K562 (cell line): Measurements from ENCODE around the gene TMIGD2. TPM values are rescaled to one million over a fixed set of nuclear protein-coding genes. Genes with fewer than 3 reads are reported as not detected.

ENCODE experiments used
- ELF1 ChIP-seq: fragments of 200-800 bp; sonication (Bioruptor generic); IDR thresholded peaks from 2 replicates; pipeline ENCODE4 v1.6.1; 2016; ENCODE audit warnings: missing genetic modification characterization, missing compliant biosample characterization
- JUND ChIP-seq, 2 experiments: IDR thresholded peaks; 2 replicates in 1 of 2; 3 replicates in 1 of 2; pipeline ENCODE4 v1.6.1; 2011; ENCODE audit warnings: borderline replicate concordance in 2 of 2, low read depth in 2 of 2, low read length in 2 of 2, improper control_type of control experiment in 1 of 2, missing biosample characterization in 1 of 2, missing genetic modification characterization in 1 of 2, missing genetic modification reagents in 1 of 2
- MXI1 ChIP-seq: IDR thresholded peaks from 2 replicates; pipeline ENCODE4 v1.6.1; 2011; ENCODE audit warnings: low read depth, mild to moderate bottlenecking, improper control_type of control experiment, low read length
- NBN ChIP-seq: fragments of 450-650 bp; IDR thresholded peaks from 2 replicates; pipeline ENCODE4 v1.6.1; 2016; ENCODE audit warnings: low read depth, mild to moderate bottlenecking
- TEAD1 ChIP-seq, 2 experiments: fragments of 450-650 bp in 1 of 2; sonication (generic) in 1 of 2; formaldehyde crosslinking; IDR thresholded peaks; 2 replicates each; pipeline versions ENCODE4 v1.4.0 to v1.8.0; 2020 to 2022; ENCODE audit warnings: mild to moderate bottlenecking in 2 of 2, missing genetic modification reagents in 1 of 2
- polyA plus RNA-seq, 8 experiments: library from polyadenylated mRNA; depleted of rRNA in 4 of 8; stranded (reverse) in 5 of 8; unstranded in 3 of 8; fragments of >200 nt; fragmentation: Nextera tagmentation in 2 of 8; fragmentation: Illumina TruSeq in 1 of 8; extraction: Ambion mirVana in 2 of 8; extraction: Trizol in 1 of 8; gene quantifications; 2 replicates each; pipeline versions ENCODE4 v1.2.1 to v1.2.3, GENCODE V29; 2011 to 2014; ENCODE audit warnings: inconsistent platforms in 1 of 8, missing spikeins in 1 of 8
- total RNA-seq, 7 experiments: library from RNA; depleted of rRNA in 6 of 7; stranded (reverse); fragments of >200 nt in 6 of 7; fragmentation: Illumina TruSeq in 2 of 7; extraction: Trizol in 2 of 7; gene quantifications; 2 replicates each; pipeline versions ENCODE4 v1.2.1 to v1.2.3, GENCODE V29; 2011 to 2021; ENCODE audit warnings: low replicate concordance in 1 of 7
- TF ChIP-seq, protein P1 (sequence below): fragments of 450-650 bp; IDR thresholded peaks from 2 replicates; pipeline ENCODE4 v1.6.1; 2016; ENCODE audit warnings: mild to moderate bottlenecking, moderate library complexity
- TF ChIP-seq, protein P2 (sequence below): fragments of 450-650 bp; IDR thresholded peaks from 2 replicates; pipeline ENCODE4 v1.6.1; 2016; ENCODE audit warnings: borderline replicate concordance
- TF ChIP-seq, protein P3 (sequence below), 2 experiments: IDR thresholded peaks; 2 replicates each; pipeline ENCODE4 v1.6.1; 2011; ENCODE audit warnings: borderline replicate concordance in 1 of 2, control low read depth in 1 of 2, low read depth in 1 of 2, low read length in 1 of 2, mild to moderate bottlenecking in 1 of 2, mixed read lengths in 1 of 2, moderate library complexity in 1 of 2; ENCODE audit not compliant: insufficient read depth in 1 of 2, insufficient read length in 1 of 2, poor library complexity in 1 of 2, severe bottlenecking in 1 of 2; ENCODE audit errors: extremely low read depth in 1 of 2

Gene TMIGD2
- total and polyA plus RNA-seq, 9 of the 15 experiments (the other 6 are each of a cell fraction or from before 2014, with no cell fraction given) = not detected

DNA sequence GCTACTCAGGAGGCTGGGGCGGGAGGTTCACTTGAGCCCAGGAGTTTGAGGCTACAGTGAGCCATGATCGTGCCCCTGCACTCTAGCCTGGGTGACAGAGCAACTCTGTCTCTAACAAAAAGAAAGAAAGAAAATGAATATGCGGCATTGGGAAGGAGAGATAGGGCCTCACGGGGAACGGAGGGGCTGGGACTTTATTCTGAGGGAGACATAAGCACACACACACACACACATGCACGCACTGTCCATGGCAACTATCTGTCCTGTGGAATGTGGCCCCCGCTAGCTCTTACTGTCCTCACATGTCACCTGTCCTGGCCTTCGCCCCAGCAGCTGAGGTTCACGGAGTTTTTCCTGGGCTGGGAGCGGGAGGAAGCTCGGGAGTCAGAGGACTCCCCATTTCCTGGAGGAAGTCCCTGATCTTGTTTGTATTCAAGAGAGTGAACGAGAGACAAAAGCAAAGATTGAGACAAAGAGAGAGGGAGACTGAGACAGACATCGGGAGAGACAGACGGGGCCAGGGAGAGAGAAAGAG is 35.8 kb upstream of the TMIGD2 start (continued):
- TF ChIP-seq, protein P1, sequence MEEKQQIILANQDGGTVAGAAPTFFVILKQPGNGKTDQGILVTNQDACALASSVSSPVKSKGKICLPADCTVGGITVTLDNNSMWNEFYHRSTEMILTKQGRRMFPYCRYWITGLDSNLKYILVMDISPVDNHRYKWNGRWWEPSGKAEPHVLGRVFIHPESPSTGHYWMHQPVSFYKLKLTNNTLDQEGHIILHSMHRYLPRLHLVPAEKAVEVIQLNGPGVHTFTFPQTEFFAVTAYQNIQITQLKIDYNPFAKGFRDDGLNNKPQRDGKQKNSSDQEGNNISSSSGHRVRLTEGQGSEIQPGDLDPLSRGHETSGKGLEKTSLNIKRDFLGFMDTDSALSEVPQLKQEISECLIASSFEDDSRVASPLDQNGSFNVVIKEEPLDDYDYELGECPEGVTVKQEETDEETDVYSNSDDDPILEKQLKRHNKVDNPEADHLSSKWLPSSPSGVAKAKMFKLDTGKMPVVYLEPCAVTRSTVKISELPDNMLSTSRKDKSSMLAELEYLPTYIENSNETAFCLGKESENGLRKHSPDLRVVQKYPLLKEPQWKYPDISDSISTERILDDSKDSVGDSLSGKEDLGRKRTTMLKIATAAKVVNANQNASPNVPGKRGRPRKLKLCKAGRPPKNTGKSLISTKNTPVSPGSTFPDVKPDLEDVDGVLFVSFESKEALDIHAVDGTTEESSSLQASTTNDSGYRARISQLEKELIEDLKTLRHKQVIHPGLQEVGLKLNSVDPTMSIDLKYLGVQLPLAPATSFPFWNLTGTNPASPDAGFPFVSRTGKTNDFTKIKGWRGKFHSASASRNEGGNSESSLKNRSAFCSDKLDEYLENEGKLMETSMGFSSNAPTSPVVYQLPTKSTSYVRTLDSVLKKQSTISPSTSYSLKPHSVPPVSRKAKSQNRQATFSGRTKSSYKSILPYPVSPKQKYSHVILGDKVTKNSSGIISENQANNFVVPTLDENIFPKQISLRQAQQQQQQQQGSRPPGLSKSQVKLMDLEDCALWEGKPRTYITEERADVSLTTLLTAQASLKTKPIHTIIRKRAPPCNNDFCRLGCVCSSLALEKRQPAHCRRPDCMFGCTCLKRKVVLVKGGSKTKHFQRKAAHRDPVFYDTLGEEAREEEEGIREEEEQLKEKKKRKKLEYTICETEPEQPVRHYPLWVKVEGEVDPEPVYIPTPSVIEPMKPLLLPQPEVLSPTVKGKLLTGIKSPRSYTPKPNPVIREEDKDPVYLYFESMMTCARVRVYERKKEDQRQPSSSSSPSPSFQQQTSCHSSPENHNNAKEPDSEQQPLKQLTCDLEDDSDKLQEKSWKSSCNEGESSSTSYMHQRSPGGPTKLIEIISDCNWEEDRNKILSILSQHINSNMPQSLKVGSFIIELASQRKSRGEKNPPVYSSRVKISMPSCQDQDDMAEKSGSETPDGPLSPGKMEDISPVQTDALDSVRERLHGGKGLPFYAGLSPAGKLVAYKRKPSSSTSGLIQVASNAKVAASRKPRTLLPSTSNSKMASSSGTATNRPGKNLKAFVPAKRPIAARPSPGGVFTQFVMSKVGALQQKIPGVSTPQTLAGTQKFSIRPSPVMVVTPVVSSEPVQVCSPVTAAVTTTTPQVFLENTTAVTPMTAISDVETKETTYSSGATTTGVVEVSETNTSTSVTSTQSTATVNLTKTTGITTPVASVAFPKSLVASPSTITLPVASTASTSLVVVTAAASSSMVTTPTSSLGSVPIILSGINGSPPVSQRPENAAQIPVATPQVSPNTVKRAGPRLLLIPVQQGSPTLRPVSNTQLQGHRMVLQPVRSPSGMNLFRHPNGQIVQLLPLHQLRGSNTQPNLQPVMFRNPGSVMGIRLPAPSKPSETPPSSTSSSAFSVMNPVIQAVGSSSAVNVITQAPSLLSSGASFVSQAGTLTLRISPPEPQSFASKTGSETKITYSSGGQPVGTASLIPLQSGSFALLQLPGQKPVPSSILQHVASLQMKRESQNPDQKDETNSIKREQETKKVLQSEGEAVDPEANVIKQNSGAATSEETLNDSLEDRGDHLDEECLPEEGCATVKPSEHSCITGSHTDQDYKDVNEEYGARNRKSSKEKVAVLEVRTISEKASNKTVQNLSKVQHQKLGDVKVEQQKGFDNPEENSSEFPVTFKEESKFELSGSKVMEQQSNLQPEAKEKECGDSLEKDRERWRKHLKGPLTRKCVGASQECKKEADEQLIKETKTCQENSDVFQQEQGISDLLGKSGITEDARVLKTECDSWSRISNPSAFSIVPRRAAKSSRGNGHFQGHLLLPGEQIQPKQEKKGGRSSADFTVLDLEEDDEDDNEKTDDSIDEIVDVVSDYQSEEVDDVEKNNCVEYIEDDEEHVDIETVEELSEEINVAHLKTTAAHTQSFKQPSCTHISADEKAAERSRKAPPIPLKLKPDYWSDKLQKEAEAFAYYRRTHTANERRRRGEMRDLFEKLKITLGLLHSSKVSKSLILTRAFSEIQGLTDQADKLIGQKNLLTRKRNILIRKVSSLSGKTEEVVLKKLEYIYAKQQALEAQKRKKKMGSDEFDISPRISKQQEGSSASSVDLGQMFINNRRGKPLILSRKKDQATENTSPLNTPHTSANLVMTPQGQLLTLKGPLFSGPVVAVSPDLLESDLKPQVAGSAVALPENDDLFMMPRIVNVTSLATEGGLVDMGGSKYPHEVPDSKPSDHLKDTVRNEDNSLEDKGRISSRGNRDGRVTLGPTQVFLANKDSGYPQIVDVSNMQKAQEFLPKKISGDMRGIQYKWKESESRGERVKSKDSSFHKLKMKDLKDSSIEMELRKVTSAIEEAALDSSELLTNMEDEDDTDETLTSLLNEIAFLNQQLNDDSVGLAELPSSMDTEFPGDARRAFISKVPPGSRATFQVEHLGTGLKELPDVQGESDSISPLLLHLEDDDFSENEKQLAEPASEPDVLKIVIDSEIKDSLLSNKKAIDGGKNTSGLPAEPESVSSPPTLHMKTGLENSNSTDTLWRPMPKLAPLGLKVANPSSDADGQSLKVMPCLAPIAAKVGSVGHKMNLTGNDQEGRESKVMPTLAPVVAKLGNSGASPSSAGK = peak; percentile 54
- TF ChIP-seq TEAD1 (CRISPR knock-in tag; IDR thresholded peaks at IDR 0.05) (peak; percentile 85 to 91; a peak in 3 of 4 replicates), NBN (peak; percentile 56; the same call in 1 of the 2 replicates), JUND (IDR thresholded peaks at IDR 0.05; ENCODE audit: borderline replicate concordance, low read depth, low read length) (0 out of 2 replicates have a peak, but pooled peaks have one; percentile 2), JUND (tag; IDR thresholded peaks at IDR 0.05; ENCODE audit: borderline replicate concordance, low read depth, low read length) (no peak), MXI1 (peak; percentile 53; the same call in 1 of the 2 replicates), ELF1 (tag) (0 out of 2 replicates have a peak, but pooled peaks have one; percentile 34)
- TF ChIP-seq, protein P2, sequence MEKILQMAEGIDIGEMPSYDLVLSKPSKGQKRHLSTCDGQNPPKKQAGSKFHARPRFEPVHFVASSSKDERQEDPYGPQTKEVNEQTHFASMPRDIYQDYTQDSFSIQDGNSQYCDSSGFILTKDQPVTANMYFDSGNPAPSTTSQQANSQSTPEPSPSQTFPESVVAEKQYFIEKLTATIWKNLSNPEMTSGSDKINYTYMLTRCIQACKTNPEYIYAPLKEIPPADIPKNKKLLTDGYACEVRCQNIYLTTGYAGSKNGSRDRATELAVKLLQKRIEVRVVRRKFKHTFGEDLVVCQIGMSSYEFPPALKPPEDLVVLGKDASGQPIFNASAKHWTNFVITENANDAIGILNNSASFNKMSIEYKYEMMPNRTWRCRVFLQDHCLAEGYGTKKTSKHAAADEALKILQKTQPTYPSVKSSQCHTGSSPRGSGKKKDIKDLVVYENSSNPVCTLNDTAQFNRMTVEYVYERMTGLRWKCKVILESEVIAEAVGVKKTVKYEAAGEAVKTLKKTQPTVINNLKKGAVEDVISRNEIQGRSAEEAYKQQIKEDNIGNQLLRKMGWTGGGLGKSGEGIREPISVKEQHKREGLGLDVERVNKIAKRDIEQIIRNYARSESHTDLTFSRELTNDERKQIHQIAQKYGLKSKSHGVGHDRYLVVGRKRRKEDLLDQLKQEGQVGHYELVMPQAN = 0 out of 2 replicates have a peak, but pooled peaks have one; percentile 31
- TF ChIP-seq, protein P3, sequence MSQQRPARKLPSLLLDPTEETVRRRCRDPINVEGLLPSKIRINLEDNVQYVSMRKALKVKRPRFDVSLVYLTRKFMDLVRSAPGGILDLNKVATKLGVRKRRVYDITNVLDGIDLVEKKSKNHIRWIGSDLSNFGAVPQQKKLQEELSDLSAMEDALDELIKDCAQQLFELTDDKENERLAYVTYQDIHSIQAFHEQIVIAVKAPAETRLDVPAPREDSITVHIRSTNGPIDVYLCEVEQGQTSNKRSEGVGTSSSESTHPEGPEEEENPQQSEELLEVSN (IDR thresholded peaks at IDR 0.05; ENCODE audit: borderline replicate concordance in 1 of 2, extremely low read depth in 1 of 2, insufficient read depth in 1 of 2, insufficient read length in 1 of 2, low read depth in 1 of 2, low read length in 1 of 2, poor library complexity in 1 of 2, severe bottlenecking in 1 of 2) = peak in 1 of 2 experiments; percentile 22
